Measurements from ENCODE around the gene PAK6. TPM values are rescaled to one million over a fixed set of nuclear protein-coding genes. Genes with fewer than 3 reads are reported as not detected.

The PAK6 gene
- total and polyA plus RNA-seq, 9 of the 15 experiments (the other 6 are each of a cell fraction or from before 2014, with no cell fraction given): 0.03 to 0.74 (median 0.16) TPM; not detected in 2

- H3K4me3 ChIP-seq: no peak overlapping the region
- no peaks in the 10 kb centered on the region for H3K36me3 ChIP-seq (ENCODE audit: control insufficient read depth, insufficient read depth, low read length)
- no TSS peak for BruUV-seq (replicated peaks)
- no peak overlapping the region for H3K9ac ChIP-seq (ENCODE audit: insufficient read depth in 1 of 2, low read depth in 2 of 2, low read length in 2 of 2)
- H3K4me2 ChIP-seq (ENCODE audit: insufficient read depth, low read length): no peak overlapping the region
- intact Hi-C loops (cut with micrococcal nuclease) (no loop called here), in situ Hi-C loops (cut with MboI) (loop anchor here (5.0 kb wide), 1 partner anchor 37 kb away; no protein-coding TSS in a partner anchor)
- DNase-seq (ENCODE audit: extremely low read depth in 1 of 4, low spot score in 3 of 4) (no peak), FAIRE-seq (no peak), ATAC-seq (no peak)
- H3K27me3 ChIP-seq (ENCODE audit: control insufficient read depth in 2 of 2, insufficient read depth in 2 of 2, low read length in 2 of 2): peaks cover 2 to 37% of the 10 kb centered on the region in 2 experiments; a peak in 3 of 5 replicates
- WGBS (ENCODE audit: insufficient coverage, low coverage, missing lambda C conversion rate): 10% methylated on average over 4 of the region's 4 CpGs
- H3K4me1 ChIP-seq (replicated peaks in 1 of 2; ENCODE audit: control insufficient read depth in 2 of 2, insufficient read depth in 2 of 2, low read length in 2 of 2): peaks cover under 1 to 3% of the 10 kb centered on the region in 2 experiments; a peak in 3 of 5 replicates
- no peaks in the 10 kb centered on the region for H3K79me2 ChIP-seq (ENCODE audit: control insufficient read depth, insufficient read depth, low read length)
- ChIA-PET CTCF (ENCODE audit: low intra/inter-chr PET ratio) (no interaction called here), POLR2A (interaction anchor here (0.9 to 1.3 kb wide), 2 partner anchors 12 to 27 kb away, joined by 3 to 4 read pairs; no protein-coding TSS in a partner anchor)
- no peak overlapping the region for H2AFZ ChIP-seq (ENCODE audit: low read depth, low read length)
- no peak overlapping the region for H3K27ac ChIP-seq (ENCODE audit: extremely low read depth, low read depth, low read length)
- H3K9me3 ChIP-seq (replicated peaks; ENCODE audit: control insufficient read depth, insufficient read depth, low read depth, low read length): no peaks in the 10 kb centered on the region
- no peaks in the 10 kb centered on the region for H3K9me1 ChIP-seq (ENCODE audit: control insufficient read depth, insufficient read depth, low read length)
- no peaks in the 10 kb centered on the region for H4K20me1 ChIP-seq (replicated peaks; ENCODE audit: control insufficient read depth, insufficient read depth, low read length)
- TF ChIP-seq TFE3 (CRISPR knock-in tag; IDR thresholded peaks at IDR 0.05) (no peak), ZNF79 (CRISPR knock-in tag; IDR thresholded peaks at IDR 0.05; ENCODE audit: low read depth) (no peak), SMARCE1 (IDR thresholded peaks at IDR 0.05) (no peak), EWSR1 (IDR thresholded peaks at IDR 0.05; ENCODE audit: borderline replicate concordance, low read depth, partially characterized antibody) (no peak), GABPA (tag; conservative IDR thresholded peaks at IDR 0.05; ENCODE audit: low read depth) (no peak), CEBPB (tag; IDR thresholded peaks at IDR 0.05) (no peak), HNRNPLL (IDR thresholded peaks at IDR 0.05; ENCODE audit: low read depth, low read length, poor library complexity, severe bottlenecking) (no peak), HIVEP1 (CRISPR knock-in tag; IDR thresholded peaks at IDR 0.05) (no peak), MTA2 (IDR thresholded peaks at IDR 0.05; ENCODE audit: low read depth) (no peak), CHCHD3 (CRISPR knock-in tag; IDR thresholded peaks at IDR 0.05) (no peak), ZBTB49 (CRISPR knock-in tag; IDR thresholded peaks at IDR 0.05; ENCODE audit: borderline replicate concordance) (no peak), ZKSCAN3 (CRISPR knock-in tag; IDR thresholded peaks at IDR 0.05) (no peak), CREB1 (IDR thresholded peaks at IDR 0.05) (no peak), CREB1 (CRISPR knock-in tag; IDR thresholded peaks at IDR 0.05) (no peak), TOE1 (IDR thresholded peaks at IDR 0.05; ENCODE audit: borderline replicate concordance) (no peak), TOE1 (CRISPR knock-in tag; IDR thresholded peaks at IDR 0.05; ENCODE audit: borderline replicate concordance, low read depth) (no peak), ZNF512 (tag; IDR thresholded peaks at IDR 0.05) (no peak), ZSCAN32 (CRISPR knock-in tag; IDR thresholded peaks at IDR 0.05) (no peak)
Observed at GRCh38 chr15:40314723-40315276, 75.9 kb downstream of the PAK6 start.

Data from K562 (cell line).